ENCODE measurements around the gene COL26A1. TPM values are rescaled to one million over a fixed set of nuclear protein-coding genes. Genes with fewer than 3 reads are reported as not detected.
"Not testable (repeated sequence)": the region's sequence is repeated elsewhere in the genome, so short reads cannot be mapped to it uniquely, and the experiment has no call there.

COL26A1 gene
- total RNA-seq, 2 donors from 2014 or later: not detected

GRCh38 chr7:101432316-101432715 is 69.6 kb downstream of the COL26A1 start:
- intact Hi-C loops (cut with DNase I): no loop called here
- DNase-seq: no peak

GRCh38 chr7:101433688-101434087 is 71.0 kb downstream of the COL26A1 start:
- DNase-seq (no peak), ATAC-seq (no peak)
- intact Hi-C loops (cut with DNase I): no loop called here

More at GRCh38 chr7:101432316-101432715, 69.6 kb downstream of the COL26A1 start:
- no peak for ATAC-seq

GRCh38 chr7:101434155-101434554 is 71.5 kb downstream of the COL26A1 start:
- ATAC-seq; DNase-seq; intact Hi-C loops (cut with DNase I): not testable (repeated sequence)

- DNase-seq (no peak), ATAC-seq (no peak)
- intact Hi-C loops (cut with DNase I): no loop called here
Observed at GRCh38 chr7:101435461-101436220, 73.0 kb downstream of the COL26A1 start.

GRCh38 chr7:101436221-101436735 is 73.6 kb downstream of the COL26A1 start:
- no peak for ATAC-seq
- DNase-seq: no peak
- intact Hi-C loops (cut with DNase I): no loop called here

GRCh38 chr7:101436857-101437576 is 74.3 kb downstream of the COL26A1 start:
- no peak for DNase-seq
- intact Hi-C loops (cut with DNase I): no loop called here
- no peak for ATAC-seq

- ATAC-seq (no peak), DNase-seq (no peak)
- intact Hi-C loops (cut with DNase I): no loop called here
Observed at GRCh38 chr7:101441890-101442289, 79.2 kb downstream of the COL26A1 start.

GRCh38 chr7:101442426-101443070 is 79.9 kb downstream of the COL26A1 start:
- no peak for DNase-seq
- intact Hi-C loops (cut with DNase I): no loop called here
- no peak for ATAC-seq

GRCh38 chr7:101450064-101450463 is 87.4 kb downstream of the COL26A1 start:
- DNase-seq (no peak), ATAC-seq (no peak)
- intact Hi-C loops (cut with DNase I): no loop called here

- ATAC-seq (no peak), DNase-seq (no peak)
- intact Hi-C loops (cut with DNase I): no loop called here
Observed at GRCh38 chr7:101453617-101454016, 90.9 kb downstream of the COL26A1 start.

- ATAC-seq (no peak), DNase-seq (no peak)
- intact Hi-C loops (cut with DNase I): no loop called here
Observed at GRCh38 chr7:101457001-101457750, 94.5 kb downstream of the COL26A1 start.

GRCh38 chr7:101465131-101465530 is 102.5 kb downstream of the COL26A1 start:
- intact Hi-C loops (cut with DNase I): loop anchor here in 1 of 2 donors (10.0 kb wide), 1 partner anchor 60 kb away; no protein-coding TSS in a partner anchor
- ATAC-seq: no peak
- no peak for DNase-seq

- DNase-seq (no peak), ATAC-seq (no peak)
- intact Hi-C loops (cut with DNase I): loop anchor here in 1 of 2 donors (10.0 kb wide), 1 partner anchor 61 kb away; no protein-coding TSS in a partner anchor
Observed at GRCh38 chr7:101465576-101466196, 103.0 kb downstream of the COL26A1 start.

- no peak for DNase-seq
- no peak for ATAC-seq
- intact Hi-C loops (cut with DNase I): loop anchor here in 1 of 2 donors (10.0 kb wide), 1 partner anchor 62 kb away; no protein-coding TSS in a partner anchor
Observed at GRCh38 chr7:101466871-101467270, 104.2 kb downstream of the COL26A1 start.

GRCh38 chr7:101468546-101469275 is 106.0 kb downstream of the COL26A1 start:
- intact Hi-C loops (cut with DNase I): loop anchor here in 1 of 2 donors (10.0 kb wide), 1 partner anchor 64 kb away; no protein-coding TSS in a partner anchor
- DNase-seq: no peak
- ATAC-seq: no peak

- DNase-seq (no peak), ATAC-seq (no peak)
- intact Hi-C loops (cut with DNase I): no loop called here
Observed at GRCh38 chr7:101470668-101471487, 108.2 kb downstream of the COL26A1 start.

GRCh38 chr7:101474178-101474577 is 111.5 kb downstream of the COL26A1 start:
- intact Hi-C loops (cut with DNase I): no loop called here
- no peak for ATAC-seq
- DNase-seq: no peak
